PC-9 (cell line): ENCODE results near the gene DACT2. TPM values are rescaled to one million over a fixed set of nuclear protein-coding genes. Genes with fewer than 3 reads are reported as not detected.

Experiments
- BruUV-seq: library from RNA; stranded (reverse); fragments of 400-500 nt; replicated peaks from 2 replicates; lab custom pipeline; 2021; lab: Mats Ljungman, UMichigan
- CTCF ChIA-PET: fragments of 300-600 bp; sonication (Branson Sonifier 250); formaldehyde crosslinking; loops from one replicate; lab custom pipeline; 2022; ENCODE audit warnings: antibody characterized with exemption; lab: Charles Lee
- POLR2A ChIA-PET: fragments of 300-600 bp; sonication (Branson Sonifier 250); formaldehyde crosslinking; loops from one replicate; lab custom pipeline; 2022; ENCODE audit warnings: antibody characterized with exemption; ENCODE audit not compliant: unreplicated experiment; lab: Charles Lee
- DNase-seq, 2 experiments: peaks; one replicate each; pipeline versions ENCODE4 v3.0.0 to v3.0.0-alpha.2; 2015 to 2022; ENCODE audit warnings: mixed read lengths in 1 of 2
- H2AFZ ChIP-seq: fragments of 200-600 bp; sonication (generic); 2 replicates; pipeline ENCODE4 v1.8.1; 2017; ENCODE audit warnings: antibody characterized with exemption
- H3F3A ChIP-seq: fragments of 200-600 bp; sonication (generic); 2 replicates; pipeline ENCODE4 v1.8.1; 2017; ENCODE audit warnings: antibody characterized with exemption, mild to moderate bottlenecking, low read depth; ENCODE audit not compliant: insufficient read depth
- H3K27ac ChIP-seq: fragments of 200-600 bp; sonication (generic); 2 replicates; pipeline ENCODE4 v1.6.1; 2016; ENCODE audit warnings: mixed run types
- H3K27me3 ChIP-seq: fragments of 200-600 bp; sonication (generic); 2 replicates; pipeline ENCODE4 v1.6.1; 2016; ENCODE audit warnings: low read depth, mixed run types; ENCODE audit not compliant: insufficient read depth
- H3K36me3 ChIP-seq: fragments of 200-600 bp; sonication (generic); 2 replicates; pipeline ENCODE4 v1.6.1; 2016; ENCODE audit warnings: low read depth, mixed run types
- H3K4me1 ChIP-seq: fragments of 200-600 bp; sonication (generic); replicated peaks from 2 replicates; pipeline ENCODE4 v1.6.1; 2016; ENCODE audit warnings: mixed run types; ENCODE audit not compliant: insufficient read depth
- H3K4me2 ChIP-seq: fragments of 200-600 bp; sonication (generic); 2 replicates; pipeline ENCODE4 v1.6.1; 2017; ENCODE audit warnings: mixed run types
- H3K4me3 ChIP-seq: fragments of 200-600 bp; sonication (generic); 2 replicates; pipeline ENCODE4 v1.6.1; 2016; ENCODE audit warnings: mixed run types
- H3K79me2 ChIP-seq: fragments of 200-600 bp; sonication (generic); 2 replicates; pipeline ENCODE4 v1.6.1; 2017; ENCODE audit warnings: low read depth, mixed run types
- H3K9me2 ChIP-seq: fragments of 200-600 bp; sonication (generic); 2 replicates; pipeline ENCODE4 v1.8.1; 2017; ENCODE audit warnings: mild to moderate bottlenecking; ENCODE audit not compliant: insufficient read depth
- H3K9me3 ChIP-seq: fragments of 200-600 bp; sonication (generic); 2 replicates; pipeline ENCODE4 v1.8.1; 2016; ENCODE audit warnings: low read depth; ENCODE audit not compliant: insufficient read depth
- H4K20me1 ChIP-seq: fragments of 200-600 bp; sonication (generic); 2 replicates; pipeline ENCODE4 v1.8.1; 2017; ENCODE audit not compliant: insufficient read depth
- CTCF ChIP-seq: fragments of 200-600 bp; sonication (generic); conservative IDR thresholded peaks from 2 replicates; pipeline ENCODE4 v1.6.1; 2017; ENCODE audit warnings: mixed run types, antibody characterized with exemption, mild to moderate bottlenecking, moderate library complexity
- EZH2 ChIP-seq: fragments of 200-600 bp; sonication (generic); IDR thresholded peaks from 2 replicates; pipeline ENCODE4 v1.8.0; 2017; ENCODE audit warnings: antibody characterized with exemption, low read depth
- intact Hi-C: fragments of 100-400 bp; cut with micrococcal nuclease; formaldehyde crosslinking; loops from one replicate; pipeline ENCODE4 v1.10.0; 2022; ENCODE audit not compliant: unreplicated experiment
- total RNA-seq: library from RNA; stranded (reverse); gene quantifications from 2 replicates; pipeline ENCODE4 v1.2.3, GENCODE V29; 2021

DACT2 gene
- total RNA-seq, 1 experiment from 2014 or later = not detected

DNA sequence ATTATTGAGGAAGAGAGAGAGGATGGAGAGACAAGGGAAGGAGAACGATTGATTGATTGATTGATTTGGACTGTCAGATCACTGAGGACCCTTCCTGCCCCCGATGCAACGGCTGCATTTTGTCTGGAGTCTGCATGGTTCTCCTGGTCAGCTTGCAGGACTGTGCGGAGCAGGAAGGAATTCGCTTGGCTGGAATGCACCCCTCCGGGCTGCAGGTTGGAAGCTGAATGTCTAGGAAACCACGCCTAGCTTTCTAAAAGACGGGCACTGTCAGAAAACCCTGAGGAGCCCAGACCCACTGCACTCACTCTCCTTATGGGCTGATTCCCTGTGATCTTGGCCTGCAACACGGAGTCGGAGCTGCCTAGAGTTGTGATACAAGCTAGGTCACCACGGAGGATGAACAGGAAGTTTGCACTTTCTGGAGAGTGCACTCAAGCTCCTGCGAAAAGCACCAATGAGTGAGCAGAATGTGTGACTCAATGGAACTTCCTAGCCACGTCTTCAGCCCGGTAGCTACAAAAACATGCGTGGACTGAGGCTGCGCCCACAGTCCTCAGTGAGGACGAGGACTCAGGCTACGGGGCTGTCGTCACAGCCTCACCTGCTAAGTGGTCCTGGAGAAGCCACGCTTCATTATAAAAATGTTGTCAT lies 14.4 kb downstream of the DACT2 start:
- ChIA-PET POLR2A (interaction anchor here (0.6 kb wide), 1 partner anchor 27 kb away, joined by 3 read pairs; no protein-coding TSS in a partner anchor), CTCF (no interaction called here)
- BruUV-seq = no TSS peak
- H3F3A ChIP-seq = no peaks in the 10 kb centered on the region
- intact Hi-C loops = no loop called here
- no peaks in the 10 kb centered on the region for H3K79me2 ChIP-seq
- no peak overlapping the region for H3K4me3 ChIP-seq
- no peaks in the 10 kb centered on the region for H3K36me3 ChIP-seq
- TF ChIP-seq CTCF (no peak), EZH2 (no peak)
- no peak overlapping the region for H3K27ac ChIP-seq
- H3K9me3 ChIP-seq = no peaks in the 10 kb centered on the region
- H3K9me2 ChIP-seq = no peaks in the 10 kb centered on the region
- peaks cover 99% of the 10 kb centered on the region for H3K27me3 ChIP-seq
- no peak overlapping the region for H2AFZ ChIP-seq
- no peak for DNase-seq
- H3K4me1 ChIP-seq = no peaks in the 10 kb centered on the region
- no peak overlapping the region for H3K4me2 ChIP-seq
- no peaks in the 10 kb centered on the region for H4K20me1 ChIP-seq

- POLR2A ChIA-PET = no interaction called here
- H3K27ac ChIP-seq = no peak overlapping the region
- CTCF ChIA-PET = no interaction called here
- no peak overlapping the region for H2AFZ ChIP-seq
- H3K79me2 ChIP-seq = no peaks in the 10 kb centered on the region
- H3K4me2 ChIP-seq = no peak overlapping the region
- H3F3A ChIP-seq = no peaks in the 10 kb centered on the region
- TF ChIP-seq EZH2 (no peak), CTCF (no peak)
- H4K20me1 ChIP-seq = no peaks in the 10 kb centered on the region
- no peak for DNase-seq
- no peaks in the 10 kb centered on the region for H3K9me2 ChIP-seq
- intact Hi-C loops = no loop called here
- H3K4me1 ChIP-seq = no peaks in the 10 kb centered on the region
- BruUV-seq = no TSS peak
- no peak overlapping the region for H3K4me3 ChIP-seq
- H3K9me3 ChIP-seq = no peaks in the 10 kb centered on the region
- peaks cover 100% of the 10 kb centered on the region for H3K27me3 ChIP-seq
- H3K36me3 ChIP-seq = no peaks in the 10 kb centered on the region
Observed at GRCh38 chr6:168304752-168305015, 14.9 kb downstream of the DACT2 start.

DNA sequence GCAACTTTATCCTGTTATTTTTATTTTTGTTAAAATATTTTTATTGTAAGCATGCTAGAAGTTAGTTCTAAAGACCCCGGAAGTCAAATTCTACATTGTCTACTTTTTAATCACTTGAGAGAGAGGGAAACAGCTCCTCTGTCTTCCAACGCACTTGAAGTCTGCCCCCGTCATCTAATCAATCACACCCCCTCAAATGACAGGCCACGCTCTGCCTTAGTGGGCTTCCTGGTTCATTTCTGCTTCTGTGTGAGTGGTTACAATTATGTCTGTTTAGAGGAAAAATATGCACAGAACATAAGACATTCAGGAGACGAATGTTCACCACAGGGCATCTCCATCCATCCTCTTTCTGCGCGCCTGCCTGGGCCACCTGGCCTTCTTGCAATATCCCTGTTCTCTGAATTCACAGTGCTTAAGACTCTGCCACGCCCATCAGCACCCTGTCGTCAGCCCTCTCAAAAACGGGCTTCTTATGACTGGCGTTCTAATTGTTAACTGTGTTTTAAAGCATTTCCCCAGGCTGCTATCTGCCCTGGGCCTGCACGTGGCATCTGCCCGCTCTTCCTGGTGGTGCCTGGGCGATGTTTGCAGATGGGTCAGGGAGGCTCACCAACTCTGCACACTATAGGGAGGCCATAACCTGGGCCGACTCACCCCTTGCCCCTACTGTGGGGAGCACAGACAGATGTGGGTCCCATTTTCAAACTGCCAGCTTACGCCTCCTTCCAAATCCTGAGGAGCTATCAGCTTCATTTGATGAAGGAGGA lies 15.4 kb downstream of the DACT2 start:
- Histone ChIP-seq H3K4me3 (no peak overlapping the region), H3K4me2 (no peak overlapping the region), H4K20me1 (no peaks in the 10 kb centered on the region), H3K27me3 (peaks cover 100% of the 10 kb centered on the region), H2AFZ (no peak overlapping the region), H3K9me2 (no peaks in the 10 kb centered on the region), H3K36me3 (no peaks in the 10 kb centered on the region), H3K79me2 (no peaks in the 10 kb centered on the region), H3F3A (no peaks in the 10 kb centered on the region), H3K27ac (no peak overlapping the region), H3K4me1 (no peaks in the 10 kb centered on the region), H3K9me3 (no peaks in the 10 kb centered on the region)
- TF ChIP-seq EZH2 (no peak), CTCF (no peak)
- ChIA-PET CTCF (no interaction called here), POLR2A (no interaction called here)
- BruUV-seq = no TSS peak
- intact Hi-C loops = no loop called here
- no peak for DNase-seq
